Esophagus muscularis mucosa (tissue), 3 donors: ENCODE data around the gene CPA5.

ENCODE experiments used
- CTCF ChIP-seq, 3 experiments: fragments of 200-600 bp in 2 of 3; fragments of 450-650 bp in 1 of 3; sonication (generic) in 2 of 3; IDR thresholded peaks; one replicate each; pipeline ENCODE4 v1.5.1; 2017 to 2019; ENCODE audit warnings: antibody characterized with exemption in 3 of 3, mild to moderate bottlenecking in 2 of 3, moderate library complexity in 1 of 3
- POLR2A ChIP-seq: fragments of 450-650 bp; IDR thresholded peaks from one replicate; pipeline ENCODE4 v1.6.1; 2017; ENCODE audit warnings: antibody characterized with exemption, moderate library complexity, mild to moderate bottlenecking, low read depth

- TF ChIP-seq CTCF (IDR thresholded peaks at IDR 0.05) (no peak), POLR2A (no peak)
Observed at GRCh38 chr7:130379019-130379418, 34.4 kb downstream of the CPA5 start.
